Measurements from ENCODE around the gene CTAG1A.
"Not testable (repeated sequence)": the region's sequence is repeated elsewhere in the genome, so short reads cannot be mapped to it uniquely, and the experiment has no call there.

- not testable (repeated sequence) for TF ChIP-seq CTCF (conservative IDR thresholded peaks at IDR 0.05; ENCODE audit: low read length); EZH2phosphoT487 (IDR thresholded peaks at IDR 0.05; ENCODE audit: borderline replicate concordance)
Observed at GRCh38 chrX:154630949-154631348, 46.0 kb downstream of the CTAG1A start.
